KOPT-K1 (cell line): ENCODE data around the gene NUP37.

Experiments
- H3K27ac ChIP-seq: fragments of 200-600 bp; sonication (generic); 2 replicates; pipeline ENCODE4 v1.5.1; 2016; ENCODE audit warnings: antibody characterized with exemption, mild to moderate bottlenecking, low read depth, low read length; ENCODE audit not compliant: poor library complexity, severe bottlenecking
- H3K36me3 ChIP-seq: fragments of 200-600 bp; sonication (generic); 2 replicates; pipeline ENCODE4 v1.5.1; 2017; ENCODE audit warnings: antibody characterized with exemption, mild to moderate bottlenecking, low read length, moderate library complexity; ENCODE audit not compliant: insufficient read depth
- H3K9me3 ChIP-seq: fragments of 200-600 bp; sonication (generic); 2 replicates; pipeline ENCODE4 v1.5.1; 2017; ENCODE audit warnings: antibody characterized with exemption, low read length, mild to moderate bottlenecking; ENCODE audit not compliant: insufficient read depth, poor library complexity, severe bottlenecking

NUP37 gene

DNA sequence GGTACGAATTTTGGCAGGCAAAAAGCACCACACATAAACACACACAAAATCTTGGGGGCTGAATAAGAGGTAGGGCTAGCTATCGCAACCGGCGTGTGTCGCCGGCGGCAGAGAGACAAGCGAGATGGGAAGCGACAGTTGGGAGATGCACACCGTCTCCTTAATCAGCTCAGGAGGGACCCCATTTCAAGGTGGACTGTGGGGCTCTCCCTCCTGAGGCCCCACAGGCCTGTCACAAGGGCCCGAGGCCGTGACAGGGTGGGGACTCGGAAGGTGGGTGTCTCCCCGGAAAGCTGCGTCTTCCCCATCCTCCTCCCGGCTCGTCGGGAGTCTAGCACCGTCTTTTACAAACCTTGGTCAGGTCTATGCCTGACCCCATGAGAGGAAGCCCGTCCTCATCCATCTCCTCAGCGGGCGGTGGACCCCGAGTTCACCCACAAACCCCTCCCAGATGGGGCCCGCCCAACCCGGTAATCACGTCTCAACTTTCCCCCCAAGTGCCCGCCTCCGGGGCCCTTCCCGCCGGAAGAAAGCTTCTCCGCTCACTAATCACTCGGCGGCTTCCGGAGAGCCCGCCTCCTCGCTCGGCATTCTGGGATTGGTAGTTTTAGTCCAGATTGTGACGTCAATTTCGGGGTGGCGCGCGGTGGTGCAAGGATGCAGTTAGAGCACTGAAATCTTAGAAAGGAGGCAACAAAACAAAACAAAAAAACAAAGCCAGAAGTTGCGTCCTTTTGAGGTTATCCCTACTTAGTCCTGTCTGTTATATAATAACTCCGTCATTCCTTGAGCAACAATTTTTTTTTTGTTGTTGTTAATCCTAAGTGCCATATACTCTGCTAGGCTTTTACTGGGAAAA is 58.1 kb downstream of the NUP37 start, which contains the start of gene WASHC3:
TSS of gene WASHC3 (minus strand) at position 432 of the 859 bp plus-strand sequence. CDS start at position 403, 29 bp downstream.
- H3K9me3 ChIP-seq = no peaks in the 10 kb centered on the region
- peaks cover 6% of the 10 kb centered on the region; the same call in 1 of the 2 replicates for H3K36me3 ChIP-seq
- H3K27ac ChIP-seq = peak within 1 kb of the TSS; percentile 84

DNA sequence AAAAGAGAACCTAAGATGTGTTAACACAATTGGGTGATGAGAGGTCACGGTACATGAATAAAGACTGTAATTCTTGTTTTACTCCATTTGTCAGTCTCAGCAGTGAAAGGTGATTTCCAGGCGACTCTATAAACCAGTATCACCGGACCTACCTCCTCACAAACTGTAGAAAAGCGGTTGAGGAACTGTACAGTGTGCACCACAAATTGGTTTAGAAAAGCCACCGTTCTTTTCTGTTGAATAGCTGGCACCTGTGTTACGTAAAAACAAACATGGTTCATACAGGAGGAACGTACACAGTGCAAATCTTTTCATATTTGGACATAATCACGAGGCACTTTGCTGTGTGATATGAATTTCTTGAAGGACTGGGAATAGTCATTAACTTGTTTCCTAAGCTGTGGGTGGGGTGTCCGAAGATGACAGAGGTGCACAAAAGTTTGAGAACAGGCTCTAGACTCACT is 58.8 kb downstream of the NUP37 start:
- H3K36me3 ChIP-seq = peaks cover 12% of the 10 kb centered on the region; the same call in 1 of the 2 replicates
- peak overlapping the region; percentile 84 for H3K27ac ChIP-seq
- H3K9me3 ChIP-seq = no peaks in the 10 kb centered on the region

DNA sequence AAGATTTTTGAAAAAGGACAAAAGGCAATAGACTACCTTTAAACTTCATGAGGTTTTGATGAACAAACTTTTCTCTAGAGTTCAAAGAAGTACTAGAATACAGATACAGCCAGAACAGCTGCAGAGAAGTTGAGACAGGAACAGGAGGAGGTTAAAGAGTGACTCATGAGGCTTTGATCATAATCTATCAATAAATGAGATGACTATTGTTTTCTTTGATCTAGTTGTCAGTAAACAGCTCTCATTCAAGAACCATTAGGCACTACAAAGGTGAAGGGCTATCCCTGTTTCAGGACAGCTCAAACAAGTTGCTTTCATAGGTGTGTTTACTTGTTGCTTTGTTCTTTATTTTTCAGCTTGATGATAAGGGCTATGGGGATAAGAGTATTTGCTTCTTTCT is 60.6 kb downstream of the NUP37 start:
- Histone ChIP-seq H3K36me3 (peaks cover 21% of the 10 kb centered on the region; the same call in 1 of the 2 replicates), H3K9me3 (no peaks in the 10 kb centered on the region), H3K27ac (peak overlapping the region; percentile 84)

DNA sequence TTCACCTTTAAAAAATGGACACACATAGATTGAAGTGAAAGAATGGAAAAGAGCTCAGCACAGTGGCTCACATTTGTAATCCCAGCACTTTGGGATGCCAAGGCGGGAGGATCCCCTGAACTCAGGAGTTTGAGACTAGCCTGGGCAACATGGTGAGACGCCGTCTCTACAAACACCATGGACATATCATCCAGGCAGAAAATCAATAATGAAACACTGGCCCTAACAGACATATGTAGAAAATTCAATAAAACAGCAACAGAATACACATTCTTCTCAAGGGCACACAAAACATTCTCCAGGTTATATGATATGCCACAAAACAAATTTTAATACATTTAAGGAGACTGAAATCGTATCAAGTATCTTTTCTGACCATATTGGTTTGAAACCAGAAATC is 65.6 kb downstream of the NUP37 start:
- H3K36me3 ChIP-seq = peaks cover 39% of the 10 kb centered on the region
- H3K27ac ChIP-seq = no peak overlapping the region
- H3K9me3 ChIP-seq = no peaks in the 10 kb centered on the region

DNA sequence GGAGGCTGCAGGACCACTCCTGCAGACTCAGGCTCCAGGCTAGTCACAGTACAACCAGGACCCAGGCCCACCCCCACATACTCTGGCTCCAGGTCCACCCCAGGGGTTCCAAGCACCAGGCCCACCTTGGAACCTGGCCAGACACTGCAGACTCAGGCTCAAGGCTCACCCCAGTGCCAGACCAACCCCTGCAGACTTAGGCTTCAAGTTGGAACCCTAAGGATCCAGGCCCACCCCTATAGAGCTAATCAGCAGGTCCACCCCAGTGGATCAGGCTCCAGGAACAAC is 66.9 kb downstream of the NUP37 start:
- Histone ChIP-seq H3K36me3 (peaks cover 47% of the 10 kb centered on the region), H3K27ac (no peak overlapping the region), H3K9me3 (no peaks in the 10 kb centered on the region)

DNA sequence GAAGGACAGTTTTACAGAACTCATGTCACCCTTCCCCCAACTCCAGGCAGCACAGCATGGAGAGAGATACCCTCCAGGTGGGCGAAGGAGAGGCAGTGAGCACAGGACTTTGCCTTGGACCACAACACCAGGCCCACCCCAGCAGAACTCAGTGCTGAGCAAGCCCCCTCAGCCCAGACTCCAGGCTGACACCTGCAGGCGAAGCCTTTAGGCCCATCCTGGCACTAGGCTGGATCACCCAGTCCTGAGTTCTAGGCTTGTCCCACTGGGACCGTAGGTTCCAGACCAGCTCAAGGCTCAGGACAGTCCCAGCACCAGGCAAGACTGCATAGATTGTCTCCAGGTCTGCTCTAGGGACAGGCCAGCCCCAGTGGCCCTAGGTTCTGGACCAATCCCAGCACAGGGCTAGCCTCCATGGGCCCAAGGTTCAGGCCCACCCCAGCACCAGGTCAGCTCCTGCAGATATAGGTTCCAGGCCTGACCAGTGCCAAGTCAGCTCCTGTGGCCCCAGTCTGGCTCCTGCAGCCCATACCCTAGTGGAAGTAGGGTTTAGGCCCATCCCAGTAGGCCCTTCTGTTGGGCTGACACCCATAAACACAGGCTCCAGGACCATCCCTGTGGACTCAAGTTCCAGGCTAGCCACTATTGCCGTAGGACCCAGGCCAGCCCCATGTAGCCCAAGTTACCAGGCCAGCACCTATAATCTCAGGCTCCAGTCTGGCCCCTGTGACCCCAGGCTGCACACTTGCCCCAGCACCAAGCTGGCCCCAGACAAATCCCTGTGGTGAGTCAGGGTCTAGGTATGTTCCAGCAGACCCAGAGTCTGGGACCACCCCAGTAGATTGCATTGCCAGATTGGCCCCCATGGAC is 67.5 kb downstream of the NUP37 start:
- Histone ChIP-seq H3K36me3 (peaks cover 47% of the 10 kb centered on the region), H3K27ac (no peak overlapping the region), H3K9me3 (no peaks in the 10 kb centered on the region)

DNA sequence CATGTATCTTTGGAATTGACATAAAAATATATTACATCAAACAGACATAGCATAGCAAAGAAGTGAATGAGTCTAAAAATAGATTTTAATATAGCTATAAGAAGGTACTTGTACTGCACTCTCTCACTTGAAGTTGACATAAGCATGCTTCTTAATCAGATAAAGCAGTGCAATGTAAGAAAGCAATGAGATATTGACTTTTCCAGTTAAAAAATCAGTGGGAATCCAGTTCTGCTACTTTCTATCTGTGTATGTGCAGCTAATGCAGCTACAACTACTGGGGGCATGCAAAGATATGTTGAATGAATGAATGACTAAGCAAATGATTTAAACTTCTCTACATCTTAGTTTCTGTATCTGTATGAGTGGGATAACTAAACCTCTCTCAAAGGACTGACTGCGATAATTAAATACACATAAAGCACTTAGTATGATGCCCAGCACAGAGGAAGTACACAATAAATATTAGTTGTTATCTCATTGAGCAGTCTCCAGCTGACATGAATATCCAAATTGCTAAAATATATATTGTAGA is 68.4 kb downstream of the NUP37 start:
- H3K36me3 ChIP-seq = peaks cover 38% of the 10 kb centered on the region
- H3K9me3 ChIP-seq = no peaks in the 10 kb centered on the region

DNA sequence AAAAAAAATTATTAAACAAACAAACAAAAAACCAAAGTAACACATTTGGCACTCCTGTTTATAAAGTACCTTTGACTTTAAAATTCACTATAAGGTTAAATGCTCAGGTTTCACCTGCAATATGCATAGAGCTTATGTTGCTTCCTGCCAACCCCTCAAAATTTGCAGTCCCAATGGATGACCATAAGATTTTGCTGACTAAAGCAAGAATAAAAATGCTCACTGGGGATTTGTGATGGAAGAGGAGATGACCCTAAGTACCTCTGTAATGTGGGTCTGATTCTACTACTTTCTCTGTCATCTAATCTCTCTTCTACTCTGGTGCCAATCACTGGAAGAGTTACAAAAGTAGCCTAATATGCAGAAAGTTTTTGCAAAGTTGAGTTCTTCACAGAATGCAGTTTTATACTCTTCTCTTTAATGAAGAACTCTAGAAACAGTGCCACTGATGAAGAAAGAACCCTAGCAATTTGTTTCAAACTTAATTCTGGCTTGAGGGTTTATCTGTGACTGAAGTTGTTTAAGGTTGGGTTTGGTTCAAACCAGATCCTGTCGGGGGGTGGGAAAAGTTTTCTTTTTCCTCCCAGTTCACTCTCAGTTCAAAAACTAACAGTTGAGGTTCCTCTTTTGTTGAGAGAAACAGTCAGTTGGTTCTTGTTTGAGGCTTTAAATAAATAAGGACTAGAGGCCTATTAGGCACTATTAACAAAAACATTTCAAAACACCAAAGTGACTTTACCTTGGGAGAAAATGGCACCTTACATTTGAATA is 69.1 kb downstream of the NUP37 start:
- H3K36me3 ChIP-seq = peaks cover 34% of the 10 kb centered on the region
- no peaks in the 10 kb centered on the region for H3K9me3 ChIP-seq
- no peak overlapping the region for H3K27ac ChIP-seq

More for the DNA sequence above, 68.4 kb downstream of the NUP37 start:
- no peak overlapping the region for H3K27ac ChIP-seq

DNA sequence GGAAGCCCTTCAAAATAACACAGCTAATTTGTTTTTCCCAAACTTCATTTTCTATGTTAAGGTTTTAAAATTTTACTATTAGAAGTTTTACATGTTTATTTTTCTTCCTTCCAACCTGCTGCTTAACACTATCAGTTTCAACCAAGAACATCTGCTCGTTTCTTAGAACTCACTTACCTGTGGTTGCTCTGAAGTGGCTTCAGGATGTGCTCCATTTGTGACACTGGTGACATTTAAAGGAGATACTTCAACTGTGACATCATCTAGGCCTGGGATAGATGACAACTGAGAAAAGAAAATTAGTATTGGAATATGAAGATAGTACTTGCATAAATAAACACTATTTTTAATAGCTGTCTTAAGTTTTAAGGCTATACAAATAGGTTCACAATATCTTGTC is 76.0 kb downstream of the NUP37 start:
- peak overlapping the region; percentile 53 for H3K27ac ChIP-seq
- H3K9me3 ChIP-seq = no peaks in the 10 kb centered on the region
- H3K36me3 ChIP-seq = peaks cover 25% of the 10 kb centered on the region

DNA sequence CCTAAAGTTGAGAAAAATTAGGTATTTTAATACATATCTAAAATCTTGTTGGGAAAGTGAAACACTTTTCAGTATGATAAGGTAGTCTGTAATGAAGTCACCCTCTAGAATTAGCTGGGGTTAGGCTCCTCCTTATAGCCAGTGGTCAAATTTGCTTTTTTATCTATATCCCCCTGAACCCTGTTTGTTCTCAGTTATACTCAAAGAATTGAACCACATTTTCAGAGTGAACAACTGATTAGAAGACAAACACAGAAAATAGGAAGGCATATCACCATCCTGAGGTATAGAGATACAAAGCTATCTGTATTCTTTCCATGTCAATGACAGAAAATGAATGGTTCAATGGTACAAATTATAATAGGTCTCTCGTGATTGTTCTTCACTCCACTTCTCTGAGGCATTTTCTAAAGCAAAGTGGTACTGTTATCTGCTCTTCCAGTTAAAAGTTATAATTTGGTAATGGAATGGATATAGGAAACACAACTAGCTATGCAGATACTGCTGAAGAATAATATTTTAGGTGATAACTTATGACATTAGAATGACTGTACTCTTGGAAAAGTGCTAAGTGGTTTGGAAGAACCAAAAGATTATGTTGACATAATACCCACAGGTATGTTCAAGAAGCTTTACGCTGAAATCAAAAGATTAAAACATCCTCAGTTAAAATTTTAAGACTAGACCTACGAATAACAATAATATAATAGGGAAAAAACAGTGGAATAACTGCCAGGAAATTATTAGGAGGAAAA is 85.7 kb downstream of the NUP37 start:
- Histone ChIP-seq H3K9me3 (no peaks in the 10 kb centered on the region), H3K36me3 (peaks cover 34% of the 10 kb centered on the region), H3K27ac (no peak overlapping the region)

DNA sequence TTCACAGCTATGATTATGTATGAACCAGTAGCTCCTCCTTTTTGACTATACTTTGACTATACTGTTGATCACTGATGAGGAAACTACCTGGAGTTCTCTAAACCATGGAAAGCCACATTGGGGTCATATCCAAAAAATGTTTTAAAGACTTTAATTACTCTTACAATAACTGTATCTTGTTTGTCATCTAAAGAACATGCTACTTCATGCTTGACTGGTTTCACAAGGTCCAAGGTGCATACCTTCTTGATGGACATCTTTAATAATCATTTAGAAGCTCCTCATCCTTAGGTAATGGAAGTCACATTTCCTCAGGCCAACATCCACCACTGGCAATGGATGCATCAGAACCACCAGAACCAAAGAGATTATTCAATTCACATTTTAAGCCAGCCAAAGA is 88.1 kb downstream of the NUP37 start:
- peaks cover 25% of the 10 kb centered on the region for H3K36me3 ChIP-seq
- no peak overlapping the region for H3K27ac ChIP-seq
- no peaks in the 10 kb centered on the region for H3K9me3 ChIP-seq

DNA sequence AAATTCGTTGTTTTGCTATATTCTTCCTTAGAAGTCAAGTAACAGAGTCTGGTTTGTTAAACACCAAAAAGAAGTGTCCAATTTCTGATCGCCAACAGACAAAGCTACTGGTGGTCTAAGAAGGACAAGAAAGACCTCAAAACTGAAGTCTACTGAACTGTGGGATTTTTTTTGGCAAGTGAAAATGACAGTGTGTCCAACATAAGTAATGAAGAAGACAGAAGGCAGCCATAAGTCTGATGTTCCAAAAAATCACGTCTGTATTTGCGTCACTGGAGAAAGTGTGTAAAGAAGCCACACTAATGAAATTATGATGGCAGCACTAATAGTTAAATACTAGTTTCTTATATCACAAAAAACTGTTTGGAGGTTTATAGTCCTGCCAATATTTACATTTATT is 90.8 kb downstream of the NUP37 start:
- no peaks in the 10 kb centered on the region for H3K9me3 ChIP-seq
- H3K36me3 ChIP-seq = peaks cover 13% of the 10 kb centered on the region
- no peak overlapping the region for H3K27ac ChIP-seq

DNA sequence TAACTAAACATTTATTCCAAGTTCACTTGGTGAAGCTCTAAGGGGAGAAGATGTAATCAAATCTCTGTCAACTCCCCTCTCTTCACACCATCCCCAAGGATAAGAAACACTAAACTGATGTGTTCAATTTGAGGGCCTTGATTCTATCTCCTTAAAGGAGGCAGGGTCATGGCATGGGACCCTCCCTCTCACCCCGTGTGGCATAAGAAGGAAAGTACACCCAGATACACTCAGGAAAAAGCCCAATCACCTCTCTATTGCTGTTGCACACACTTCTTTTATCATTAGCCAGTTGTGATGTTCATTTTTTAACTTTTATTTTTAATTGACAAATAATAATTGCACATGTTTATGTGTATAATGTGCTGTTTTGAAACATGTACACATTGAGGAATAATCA is 93.2 kb downstream of the NUP37 start:
- H3K9me3 ChIP-seq = no peaks in the 10 kb centered on the region
- H3K36me3 ChIP-seq = peaks cover 16% of the 10 kb centered on the region
- H3K27ac ChIP-seq = no peak overlapping the region

DNA sequence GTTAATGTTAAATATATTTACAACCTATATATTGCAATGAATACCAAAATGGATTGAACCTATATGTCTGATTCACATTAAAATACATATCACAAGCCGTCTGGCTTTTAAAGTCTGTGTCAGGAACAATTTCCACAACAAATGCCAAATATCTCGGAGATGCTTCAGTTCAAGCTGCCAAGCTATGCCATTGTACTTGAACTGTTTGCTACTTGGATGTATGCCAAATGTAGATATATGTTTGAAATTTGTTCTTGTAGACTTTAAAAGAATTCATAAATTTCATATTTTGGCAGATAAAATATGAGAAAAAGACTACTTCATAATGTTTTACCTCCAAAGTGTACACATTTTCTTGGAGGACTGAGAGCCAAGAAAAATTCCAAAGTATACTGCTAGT is 95.1 kb downstream of the NUP37 start:
- Histone ChIP-seq H3K9me3 (no peaks in the 10 kb centered on the region), H3K27ac (no peak overlapping the region), H3K36me3 (peaks cover 16% of the 10 kb centered on the region)
